ENCODE results near the gene KCNN2.

GRCh38 chr5:114358329-114358728, 3.5 kb upstream of the KCNN2 start:
- TF ChIP-seq, protein P1, sequence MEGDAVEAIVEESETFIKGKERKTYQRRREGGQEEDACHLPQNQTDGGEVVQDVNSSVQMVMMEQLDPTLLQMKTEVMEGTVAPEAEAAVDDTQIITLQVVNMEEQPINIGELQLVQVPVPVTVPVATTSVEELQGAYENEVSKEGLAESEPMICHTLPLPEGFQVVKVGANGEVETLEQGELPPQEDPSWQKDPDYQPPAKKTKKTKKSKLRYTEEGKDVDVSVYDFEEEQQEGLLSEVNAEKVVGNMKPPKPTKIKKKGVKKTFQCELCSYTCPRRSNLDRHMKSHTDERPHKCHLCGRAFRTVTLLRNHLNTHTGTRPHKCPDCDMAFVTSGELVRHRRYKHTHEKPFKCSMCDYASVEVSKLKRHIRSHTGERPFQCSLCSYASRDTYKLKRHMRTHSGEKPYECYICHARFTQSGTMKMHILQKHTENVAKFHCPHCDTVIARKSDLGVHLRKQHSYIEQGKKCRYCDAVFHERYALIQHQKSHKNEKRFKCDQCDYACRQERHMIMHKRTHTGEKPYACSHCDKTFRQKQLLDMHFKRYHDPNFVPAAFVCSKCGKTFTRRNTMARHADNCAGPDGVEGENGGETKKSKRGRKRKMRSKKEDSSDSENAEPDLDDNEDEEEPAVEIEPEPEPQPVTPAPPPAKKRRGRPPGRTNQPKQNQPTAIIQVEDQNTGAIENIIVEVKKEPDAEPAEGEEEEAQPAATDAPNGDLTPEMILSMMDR (IDR thresholded peaks at IDR 0.05; ENCODE audit: low read depth, low read length, missing input control): peak; percentile 17
- TF ChIP-seq RXRA (IDR thresholded peaks at IDR 0.05) (no peak), TAF1 (conservative IDR thresholded peaks at IDR 0.05) (no peak)
